GM12878 (cell line): ENCODE data around the gene TMC5. TPM values are rescaled to one million over a fixed set of nuclear protein-coding genes. Genes with fewer than 3 reads are reported as not detected.

Experiments used
- ATAC-seq: fragments of 200-7000 bp; cut with Tn5 transposase; 3 replicates; pipeline ENCODE4 v1.9.1; 2020; ENCODE audit warnings: mild to moderate bottlenecking, moderate library complexity
- BruUV-seq: library from RNA; stranded (reverse); fragments of 400-500 nt; replicated peaks from 2 replicates; lab custom pipeline; 2021; lab: Mats Ljungman, UMichigan
- CTCF ChIA-PET: fragments of 300-600 bp; sonication (Branson Sonifier 250); formaldehyde crosslinking; extraction: SDS; loops from one replicate; lab custom pipeline; 2021; ENCODE audit warnings: inconsistent platforms; lab: Yijun Ruan, JAX
- POLR2A ChIA-PET: fragments of 350-600 bp; formaldehyde crosslinking; extraction: SDS; loops from one replicate; lab custom pipeline; 2021; ENCODE audit warnings: inconsistent platforms; lab: Charles Lee
- RAD21 ChIA-PET: fragments of 300-600 bp; sonication (Branson Sonifier 250); formaldehyde crosslinking; loops from one replicate; lab custom pipeline; 2023; ENCODE audit warnings: antibody characterized with exemption; ENCODE audit not compliant: unreplicated experiment; lab: Charles Lee
- SMC1A ChIA-PET: fragments of 300-600 bp; sonication (Branson Sonifier 250); formaldehyde crosslinking; loops from one replicate; lab custom pipeline; 2023; ENCODE audit not compliant: unreplicated experiment, uncharacterized antibody; lab: Charles Lee
- DNase-seq: peaks from one replicate; pipeline ENCODE4 v3.0.0-alpha.2; 2011; ENCODE audit warnings: low read depth, low spot score
- FAIRE-seq: peaks from 3 replicates; lab custom pipeline; 2011; peaks lifted over from hg19 to GRCh38; lab: Jason Lieb, UNC
- H2AFZ ChIP-seq: 2 replicates; pipeline ENCODE4 v1.6.0; 2011; ENCODE audit warnings: low read depth, low read length, control low read depth; ENCODE audit not compliant: control insufficient read depth
- H3K27ac ChIP-seq: 2 replicates; pipeline ENCODE4 v1.5.1; 2011; ENCODE audit warnings: control low read depth; ENCODE audit not compliant: control insufficient read depth, insufficient read depth
- H3K27me3 ChIP-seq, 2 experiments: replicated peaks in 1 of 2; 2 replicates each; pipeline versions ENCODE4 v1.6.0 to v1.6.1; 2011; ENCODE audit warnings: low read length in 1 of 2; ENCODE audit not compliant: control insufficient read depth in 2 of 2, insufficient read depth in 2 of 2
- H3K36me3 ChIP-seq, 2 experiments: 2 replicates each; pipeline ENCODE4 v1.5.1; 2011; ENCODE audit warnings: low read length in 1 of 2; ENCODE audit not compliant: control insufficient read depth in 2 of 2, insufficient read depth in 2 of 2
- H3K4me1 ChIP-seq: 2 replicates; pipeline ENCODE4 v1.6.1; 2011; ENCODE audit warnings: mild to moderate bottlenecking, low read length, moderate library complexity, mixed read lengths; ENCODE audit not compliant: control insufficient read depth, insufficient read depth
- H3K4me2 ChIP-seq: 2 replicates; pipeline ENCODE4 v1.6.0; 2011; ENCODE audit warnings: control low read depth; ENCODE audit not compliant: control insufficient read depth, insufficient read depth
- H3K4me3 ChIP-seq: fragments of 200-600 bp; sonication (generic); 2 replicates; pipeline ENCODE4 v1.5.1; 2016
- H3K79me2 ChIP-seq: 2 replicates; pipeline ENCODE4 v1.6.0; 2011; ENCODE audit warnings: low read length; ENCODE audit not compliant: control insufficient read depth, insufficient read depth
- H3K9ac ChIP-seq: 2 replicates; pipeline ENCODE4 v1.8.0; 2011; ENCODE audit warnings: low read length, control low read depth, mixed read lengths; ENCODE audit not compliant: control insufficient read depth, insufficient read depth
- H3K9me3 ChIP-seq: replicated peaks from 3 replicates; pipeline ENCODE4 v1.5.1; 2011; ENCODE audit warnings: mild to moderate bottlenecking, low read length; ENCODE audit not compliant: control insufficient read depth, insufficient read depth
- H4K20me1 ChIP-seq: 2 replicates; pipeline ENCODE4 v1.6.0; 2011; ENCODE audit not compliant: control insufficient read depth, insufficient read depth
- CBFB ChIP-seq: IDR thresholded peaks from 2 replicates; pipeline ENCODE4 v1.6.1; 2016; ENCODE audit warnings: antibody characterized with exemption, low read depth
- RAD21 ChIP-seq: IDR thresholded peaks from 2 replicates; pipeline ENCODE4 v1.6.1; 2011; ENCODE audit warnings: mild to moderate bottlenecking, low read depth, low read length, moderate library complexity; ENCODE audit not compliant: insufficient read depth
- RBBP5 ChIP-seq: fragments of 200-600 bp; sonication (generic); conservative IDR thresholded peaks from 2 replicates; pipeline ENCODE4 v1.6.1; 2016
- SMC3 ChIP-seq: IDR thresholded peaks from 2 replicates; pipeline ENCODE4 v1.6.1; 2011; ENCODE audit warnings: low read length, improper control_type of control experiment, borderline replicate concordance
- SP1 ChIP-seq: IDR thresholded peaks from one replicate; pipeline ENCODE4 v1.6.1; 2011; ENCODE audit warnings: low read depth, low read length
- STAT3 ChIP-seq: IDR thresholded peaks from 2 replicates; pipeline ENCODE4 v1.6.1; 2011; ENCODE audit warnings: low read depth, low read length, improper control_type of control experiment
- USF1 ChIP-seq: IDR thresholded peaks from 2 replicates; pipeline ENCODE4 v1.6.1; 2011; ENCODE audit warnings: borderline replicate concordance, low read depth, mild to moderate bottlenecking, moderate library complexity, mixed read lengths, low read length; ENCODE audit not compliant: insufficient read depth; ENCODE audit errors: extremely low read length
- YY1 ChIP-seq: IDR thresholded peaks from 2 replicates; pipeline ENCODE4 v1.6.1; 2011; ENCODE audit warnings: low read depth, mild to moderate bottlenecking, low read length
- WGBS: methylation state at CpG from one replicate; pipeline ENCODE4 v1.1.6; 2016; ENCODE audit warnings: low lambda C conversion rate; ENCODE audit not compliant: insufficient replicate concordance, insufficient coverage; ENCODE audit errors: missing lambda C conversion rate; 5-methylcytosine and 5-hydroxymethylcytosine counted together
- in situ Hi-C: fragments of 300-500 bp; cut with MboI; formaldehyde crosslinking; loops from 9 replicates; pipeline ENCODE4 v1.14.3; 2018; ENCODE audit warnings: mixed read lengths
- intact Hi-C: fragments of 100-400 bp; cut with micrococcal nuclease; formaldehyde crosslinking; loops from one replicate; pipeline ENCODE4 v1.14.2; 2022; ENCODE audit not compliant: unreplicated experiment
- polyA plus RNA-seq, 11 experiments: library from polyadenylated mRNA; depleted of rRNA in 4 of 11; unstranded in 6 of 11; stranded (reverse) in 5 of 11; fragments of >200 nt; fragmentation: Nextera tagmentation in 4 of 11; fragmentation: Illumina TruSeq in 1 of 11; extraction: Ambion mirVana in 4 of 11; extraction: Trizol in 1 of 11; gene quantifications; 1 replicate in 1 of 11; 2 replicates in 10 of 11; pipeline versions ENCODE4 v1.2.1 to v1.2.3, GENCODE V29; 2011 to 2016; ENCODE audit warnings: inconsistent platforms in 2 of 11, missing spikeins in 2 of 11, low read depth in 1 of 11
- total RNA-seq, 4 experiments: library from RNA; depleted of rRNA in 3 of 4; stranded (reverse); fragments of >200 nt in 3 of 4; fragmentation: Illumina TruSeq in 1 of 4; extraction: Trizol in 1 of 4; gene quantifications; 2 replicates each; pipeline versions ENCODE4 v1.2.1 to v1.2.3, GENCODE V29; 2013 to 2021
- TF ChIP-seq, protein P1 (sequence below): IDR thresholded peaks from 2 replicates; pipeline ENCODE4 v1.6.1; 2012; ENCODE audit warnings: low read depth, low read length, improper control_type of control experiment
- TF ChIP-seq, protein P2 (sequence below): fragments of 450-650 bp; IDR thresholded peaks from 2 replicates; pipeline ENCODE4 v1.6.1; 2014; ENCODE audit warnings: mild to moderate bottlenecking
- TF ChIP-seq, protein P3 (sequence below), 3 experiments: IDR thresholded peaks in 2 of 3; conservative IDR thresholded peaks in 1 of 3; 2 replicates each; pipeline ENCODE4 v1.5.1; 2011; ENCODE audit warnings: low read depth in 3 of 3, low read length in 3 of 3, mild to moderate bottlenecking in 3 of 3, control low read depth in 2 of 3, moderate library complexity in 2 of 3, inconsistent platforms in 1 of 3, mixed read lengths in 1 of 3; ENCODE audit not compliant: control insufficient read depth in 2 of 3, insufficient read depth in 1 of 3; ENCODE audit errors: extremely low read depth in 1 of 3

Gene TMC5
- total and polyA plus RNA-seq, 10 of the 15 experiments (the other 5 are each of a cell fraction or from before 2014, with no cell fraction given): 0.01 to 0.10 (median 0.07) TPM; not detected in 5

- Histone ChIP-seq H3K27me3 (no peaks in the 10 kb centered on the region), H4K20me1 (no peaks in the 10 kb centered on the region), H3K4me2 (no peak overlapping the region), H3K9ac (no peak overlapping the region), H3K27ac (no peak overlapping the region), H2AFZ (no peak overlapping the region), H3K9me3 (no peaks in the 10 kb centered on the region), H3K36me3 (peaks cover 6 to 23% of the 10 kb centered on the region in 2 experiments), H3K79me2 (no peaks in the 10 kb centered on the region), H3K4me3 (no peak overlapping the region), H3K4me1 (no peaks in the 10 kb centered on the region)
- intact Hi-C loops: loop anchor here (1.0 to 10.0 kb wide), 3 partner anchors 113 to 416 kb away; partner anchors contain the start of gene SYT17
- peak; percentile 84 for ATAC-seq
- CTCF ChIA-PET: interaction anchor here (0.6 to 3.4 kb wide), 34 partner anchors 10 to 828 kb away, joined by 3 to 63 read pairs (median 4); partner anchors contain the start of genes CCP110 and GDE1
- POLR2A ChIA-PET: interaction anchor here (0.8 to 1.0 kb wide), 2 partner anchors 395 to 416 kb away, joined by 3 to 4 read pairs; no protein-coding TSS in a partner anchor
- FAIRE-seq: peak; percentile 83
- 87% methylated on average over 3 of the region's 3 CpGs for WGBS
- TF ChIP-seq CBFB: no peak
- no peak for TF ChIP-seq USF1
- TF ChIP-seq SP1: no peak
- peak; percentile 73; the same call in 1 of the 2 replicates for TF ChIP-seq SMC3
- TF ChIP-seq, protein P1, sequence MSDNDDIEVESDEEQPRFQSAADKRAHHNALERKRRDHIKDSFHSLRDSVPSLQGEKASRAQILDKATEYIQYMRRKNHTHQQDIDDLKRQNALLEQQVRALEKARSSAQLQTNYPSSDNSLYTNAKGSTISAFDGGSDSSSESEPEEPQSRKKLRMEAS: no peak
- no peak for TF ChIP-seq STAT3
- TF ChIP-seq, protein P2, sequence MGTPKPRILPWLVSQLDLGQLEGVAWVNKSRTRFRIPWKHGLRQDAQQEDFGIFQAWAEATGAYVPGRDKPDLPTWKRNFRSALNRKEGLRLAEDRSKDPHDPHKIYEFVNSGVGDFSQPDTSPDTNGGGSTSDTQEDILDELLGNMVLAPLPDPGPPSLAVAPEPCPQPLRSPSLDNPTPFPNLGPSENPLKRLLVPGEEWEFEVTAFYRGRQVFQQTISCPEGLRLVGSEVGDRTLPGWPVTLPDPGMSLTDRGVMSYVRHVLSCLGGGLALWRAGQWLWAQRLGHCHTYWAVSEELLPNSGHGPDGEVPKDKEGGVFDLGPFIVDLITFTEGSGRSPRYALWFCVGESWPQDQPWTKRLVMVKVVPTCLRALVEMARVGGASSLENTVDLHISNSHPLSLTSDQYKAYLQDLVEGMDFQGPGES: no peak
- TF ChIP-seq, protein P3, sequence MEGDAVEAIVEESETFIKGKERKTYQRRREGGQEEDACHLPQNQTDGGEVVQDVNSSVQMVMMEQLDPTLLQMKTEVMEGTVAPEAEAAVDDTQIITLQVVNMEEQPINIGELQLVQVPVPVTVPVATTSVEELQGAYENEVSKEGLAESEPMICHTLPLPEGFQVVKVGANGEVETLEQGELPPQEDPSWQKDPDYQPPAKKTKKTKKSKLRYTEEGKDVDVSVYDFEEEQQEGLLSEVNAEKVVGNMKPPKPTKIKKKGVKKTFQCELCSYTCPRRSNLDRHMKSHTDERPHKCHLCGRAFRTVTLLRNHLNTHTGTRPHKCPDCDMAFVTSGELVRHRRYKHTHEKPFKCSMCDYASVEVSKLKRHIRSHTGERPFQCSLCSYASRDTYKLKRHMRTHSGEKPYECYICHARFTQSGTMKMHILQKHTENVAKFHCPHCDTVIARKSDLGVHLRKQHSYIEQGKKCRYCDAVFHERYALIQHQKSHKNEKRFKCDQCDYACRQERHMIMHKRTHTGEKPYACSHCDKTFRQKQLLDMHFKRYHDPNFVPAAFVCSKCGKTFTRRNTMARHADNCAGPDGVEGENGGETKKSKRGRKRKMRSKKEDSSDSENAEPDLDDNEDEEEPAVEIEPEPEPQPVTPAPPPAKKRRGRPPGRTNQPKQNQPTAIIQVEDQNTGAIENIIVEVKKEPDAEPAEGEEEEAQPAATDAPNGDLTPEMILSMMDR (IDR thresholded peaks at IDR 0.05 in 2 of 3, conservative IDR thresholded peaks at IDR 0.05 in 1 of 3; ENCODE audit: control insufficient read depth in 2 of 3, extremely low read depth in 1 of 3, insufficient read depth in 1 of 3, low read depth in 3 of 3, low read length in 3 of 3): peak; percentile 65 to 68 (median 67)
- TF ChIP-seq RAD21: peak; percentile 73
- no peak for TF ChIP-seq RBBP5
- TF ChIP-seq YY1: 0 out of 2 replicates have a peak, but pooled peaks have one; percentile 24
- RAD21 ChIA-PET: interaction anchor here (0.7 to 2.0 kb wide), 10 partner anchors 9 to 417 kb away, joined by 3 to 7 read pairs (median 4); no protein-coding TSS in a partner anchor
- SMC1A ChIA-PET: interaction anchor here (0.6 to 2.9 kb wide), 17 partner anchors 9 to 416 kb away, joined by 3 to 22 read pairs (median 3); no protein-coding TSS in a partner anchor
- in situ Hi-C loops: loop anchor here (5.0 kb wide), 1 partner anchor 410 kb away; no protein-coding TSS in a partner anchor
- no peak for DNase-seq
- no TSS peak for BruUV-seq
Measured at GRCh38 chr16:19502395-19503131, 84.9 kb downstream of the TMC5 start.
